ENCODE data around the gene STC2. TPM values are rescaled to one million over a fixed set of nuclear protein-coding genes. Genes with fewer than 3 reads are reported as not detected.

STC2 gene
- total and polyA plus RNA-seq, 2 of the 4 experiments (the other 2 are of a cell fraction) = 87.5 to 270 TPM

- H3K4ac ChIP-seq (ENCODE audit: low read depth, low read length) = peak overlapping the region; percentile 94
- no peaks in the 10 kb centered on the region for H3K27me3 ChIP-seq (ENCODE audit: control insufficient read depth, insufficient read depth, low read length)
- H3K56ac ChIP-seq (ENCODE audit: extremely low read depth, insufficient read depth, low read length) = peak overlapping the region; percentile 41; the same call in 1 of the 2 replicates
- peaks cover 82% of the 10 kb centered on the region for H4K20me1 ChIP-seq (ENCODE audit: insufficient read depth, low read length)
- in situ Hi-C loops (cut with MboI; ENCODE audit: low sequenced_read_pairs) = no loop called here
- WGBS, 2 experiments (ENCODE audit: extremely low coverage in 2 of 2, insufficient read length in 1 of 2) = 75% methylated on average over 7 of the region's 25 CpGs; no CpG with 5 or more reads in 1 of the 2 experiments
- H2BK5ac ChIP-seq (ENCODE audit: low read depth, low read length, poor library complexity, severe bottlenecking) = peak overlapping the region; percentile 65
- H3K9me1 ChIP-seq (ENCODE audit: insufficient read depth, low read length) = peaks cover 24% of the 10 kb centered on the region
- H3K18ac ChIP-seq (ENCODE audit: low read depth, low read length) = peak overlapping the region; percentile 52
- no TSS peak for BruUV-seq (replicated peaks)
- H3K9ac ChIP-seq (ENCODE audit: low read depth, low read length) = peak overlapping the region; percentile 30
- H3K79me1 ChIP-seq (ENCODE audit: low read depth in 1 of 2, low read length in 2 of 2) = peaks cover 40 to 75% of the 10 kb centered on the region in 2 experiments
- peak overlapping the region; percentile 44; the same call in 2 of the 3 replicates for H2BK15ac ChIP-seq (ENCODE audit: low read depth, low read length)
- peak overlapping the region; percentile 74 for H2BK20ac ChIP-seq (ENCODE audit: low read depth, low read length)
- peaks cover 45% of the 10 kb centered on the region for H3K4me1 ChIP-seq (ENCODE audit: control insufficient read depth, insufficient read depth, low read length)
- peak overlapping the region; percentile 81 for H4K91ac ChIP-seq (ENCODE audit: insufficient read depth, low read depth, low read length)
- ChIA-PET POLR2A (ENCODE audit: unreplicated experiment) (no interaction called here), CTCF (no interaction called here)
- dilution Hi-C loops (cut with HindIII; ENCODE audit: low sequenced_read_pairs, unreplicated experiment) = no loop called here
- H3K36me3 ChIP-seq (ENCODE audit: control insufficient read depth, insufficient read depth, low read length) = peaks cover 71% of the 10 kb centered on the region
- H2AFZ ChIP-seq (replicated peaks; ENCODE audit: low read length, poor library complexity) = peak overlapping the region; percentile 62
- H4K5ac ChIP-seq (ENCODE audit: low read depth, low read length) = peak overlapping the region; percentile 54
- no peaks in the 10 kb centered on the region for H3K9me3 ChIP-seq (ENCODE audit: control insufficient read depth, insufficient read depth, low read length)
- peak overlapping the region; percentile 77 for H3K23ac ChIP-seq (ENCODE audit: low read depth, low read length)
- H2AK5ac ChIP-seq (ENCODE audit: low read depth, low read length) = peak overlapping the region; percentile 90
- intact Hi-C loops (cut with micrococcal nuclease) = no loop called here
- H2AK9ac ChIP-seq (replicated peaks; ENCODE audit: low read depth, low read length, poor library complexity) = peak overlapping the region; percentile 60
- peak overlapping the region; percentile 41 to 74; a peak in 3 of 4 replicates for H4K8ac ChIP-seq (ENCODE audit: low read depth in 2 of 2, low read length in 2 of 2)
- no peak overlapping the region for H3K4me3 ChIP-seq (ENCODE audit: insufficient read depth, low read depth, low read length)
- H2BK120ac ChIP-seq (ENCODE audit: low read depth, low read length) = peak overlapping the region; percentile 88
- peak overlapping the region; percentile 90 for H3K14ac ChIP-seq (replicated peaks; ENCODE audit: low read depth, low read length)
- peak overlapping the region; percentile 73 for H3K27ac ChIP-seq (ENCODE audit: insufficient read depth, low read length)
- DNase-seq (no peak), ATAC-seq (ENCODE audit: low read depth) (no peak)
- H3K4me2 ChIP-seq (ENCODE audit: low read depth, low read length) = peak overlapping the region; percentile 62; the same call in 1 of the 2 replicates
- no peak for TF ChIP-seq CEBPB (IDR thresholded peaks at IDR 0.05; ENCODE audit: low read depth, low read length)
- no peak for TF ChIP-seq ELK1 (IDR thresholded peaks at IDR 0.05; ENCODE audit: borderline replicate concordance, low read depth, low read length)
- no peak for TF ChIP-seq FOS (IDR thresholded peaks at IDR 0.05; ENCODE audit: low read depth, low read length)
- no peak for TF ChIP-seq RCOR1 (IDR thresholded peaks at IDR 0.05; ENCODE audit: insufficient replicate concordance, low read length)
- no peak for TF ChIP-seq MXI1 (IDR thresholded peaks at IDR 0.05; ENCODE audit: borderline replicate concordance, low read depth, low read length)
- no peak for TF ChIP-seq USF2 (IDR thresholded peaks at IDR 0.05; ENCODE audit: low read depth, low read length)
- no peak for TF ChIP-seq NFE2L2 (IDR thresholded peaks at IDR 0.05; ENCODE audit: low read depth, low read length)
- TF ChIP-seq CHD1 (IDR thresholded peaks at IDR 0.05; ENCODE audit: low read depth, low read length) = no peak
- TF ChIP-seq CTCF (conservative IDR thresholded peaks at IDR 0.05; ENCODE audit: low read depth, low read length) = no peak
- no peak; the same call in none of the 2 replicates for TF ChIP-seq POLR2A (IDR thresholded peaks at IDR 0.05; ENCODE audit: low read depth, low read length)
- no peak for TF ChIP-seq RAD21 (IDR thresholded peaks at IDR 0.05; ENCODE audit: low read length)
- TF ChIP-seq MAZ (IDR thresholded peaks at IDR 0.05; ENCODE audit: borderline replicate concordance, low read depth, low read length) = no peak
- no peak for TF ChIP-seq BHLHE40 (IDR thresholded peaks at IDR 0.05; ENCODE audit: low read depth, low read length)
- TF ChIP-seq RFX5 (IDR thresholded peaks at IDR 0.05; ENCODE audit: low read depth, low read length) = no peak
- TF ChIP-seq SMC3 (IDR thresholded peaks at IDR 0.05; ENCODE audit: low read depth, low read length) = no peak
Observed at GRCh38 chr5:173323106-173323798, 5.0 kb downstream of the STC2 start.

Data from IMR-90 (cell line).